CD4-positive, CD25-positive, alpha-beta regulatory T cell (primary cell): ENCODE data around the gene KRT38. TPM values are rescaled to one million over a fixed set of nuclear protein-coding genes. Genes with fewer than 3 reads are reported as not detected.
A peak's percentile ranks its signal among the peaks of the same experiment; 100 is the strongest.

Source experiments
- ATAC-seq, 2 donors: fragments of 150-1000 bp; cut with Tn5 transposase; one replicate each; pipeline ENCODE4 v1.10.0; 2021; ENCODE audit warnings: low read depth in 2 of 2, moderate number of reproducible peaks in 2 of 2, moderate library complexity in 1 of 2
- DNase-seq, 3 donors: peaks; one replicate each; pipeline versions ENCODE4 v3.0.0 to v3.0.0-alpha.2; 2012 to 2022; ENCODE audit warnings: mixed read lengths in 1 of 3
- H3K27ac ChIP-seq: one replicate; pipeline ENCODE4 v1.7.0; 2013; ENCODE audit warnings: mild to moderate bottlenecking, low read length; ENCODE audit not compliant: insufficient read depth, poor library complexity, severe bottlenecking
- H3K27me3 ChIP-seq: one replicate; pipeline ENCODE4 v1.7.0; 2013; ENCODE audit warnings: low read length; ENCODE audit not compliant: control insufficient read depth, insufficient read depth
- H3K36me3 ChIP-seq: one replicate; pipeline ENCODE4 v1.7.0; 2013; ENCODE audit warnings: mild to moderate bottlenecking, low read length, moderate library complexity; ENCODE audit not compliant: control insufficient read depth, insufficient read depth
- H3K4me1 ChIP-seq: 2 replicates; pipeline ENCODE4 v1.7.0; 2013; ENCODE audit warnings: mild to moderate bottlenecking, low read length; ENCODE audit not compliant: insufficient read depth, control insufficient read depth, poor library complexity, severe bottlenecking
- H3K4me3 ChIP-seq: one replicate; pipeline ENCODE4 v1.7.0; 2013; ENCODE audit warnings: low read depth, mild to moderate bottlenecking, low read length, moderate library complexity
- H3K9me3 ChIP-seq, 2 experiments: 1 replicate in 1 of 2; 2 replicates in 1 of 2; pipeline ENCODE4 v1.7.0; 2013; ENCODE audit warnings: low read length in 2 of 2, mild to moderate bottlenecking in 1 of 2, moderate library complexity in 1 of 2; ENCODE audit not compliant: control insufficient read depth in 2 of 2
- H3K27ac Mint-ChIP-seq, 3 donors: one replicate each; pipeline ENCODE4 v1.8.0; 2020 to 2022; ENCODE audit warnings: mild to moderate bottlenecking in 3 of 3, mixed read lengths in 3 of 3, moderate library complexity in 2 of 3
- H3K27me3 Mint-ChIP-seq: one replicate; pipeline ENCODE4 v1.8.0; 2022; ENCODE audit warnings: mild to moderate bottlenecking, mixed read lengths
- H3K36me3 Mint-ChIP-seq: one replicate; pipeline ENCODE4 v1.8.0; 2020; ENCODE audit warnings: mixed read lengths
- H3K4me1 Mint-ChIP-seq, 4 donors: one replicate each; pipeline ENCODE4 v1.8.0; 2020 to 2022; ENCODE audit warnings: mixed read lengths in 4 of 4, mild to moderate bottlenecking in 1 of 4
- H3K4me3 Mint-ChIP-seq, 4 donors: one replicate each; pipeline ENCODE4 v1.8.0; 2020 to 2022; ENCODE audit warnings: mild to moderate bottlenecking in 4 of 4, mixed read lengths in 4 of 4, moderate library complexity in 3 of 4
- H3K9me3 Mint-ChIP-seq, 7 donors: one replicate each; pipeline ENCODE4 v1.8.0; 2020 to 2022; ENCODE audit warnings: mixed read lengths in 7 of 7, mild to moderate bottlenecking in 3 of 7, moderate library complexity in 2 of 7
- polyA plus RNA-seq, 4 donors: library from polyadenylated mRNA; unstranded; fragments of 300-500 nt; fragmentation: Illumina TruSeq; gene quantifications; one replicate each; pipeline ENCODE4 v1.2.3, GENCODE V29; 2021
- total RNA-seq: library from RNA; stranded (reverse); gene quantifications from one replicate; pipeline ENCODE4 v1.2.3, GENCODE V29; 2022

KRT38 gene
- total and polyA plus RNA-seq, 5 donors from 2014 or later = not detected

- Histone ChIP-seq H3K9me3 (no peaks in the 10 kb centered on the region), H3K27ac (no peak overlapping the region), H3K27me3 (no peaks in the 10 kb centered on the region), H3K36me3 (no peaks in the 10 kb centered on the region), H3K4me3 (no peak overlapping the region), H3K4me1 (no peaks in the 10 kb centered on the region)
- H3K9me3 Mint-ChIP-seq = peaks cover 0 to 3% (median 0%) of the 10 kb centered on the region in 7 donors
- H3K27me3 Mint-ChIP-seq = peaks cover 5% of the 10 kb centered on the region
- peaks cover 0 to 7% (median 3%) of the 10 kb centered on the region in 4 donors for H3K4me1 Mint-ChIP-seq
- no peak overlapping the region for H3K27ac Mint-ChIP-seq
- DNase-seq = no peak
- no peak for ATAC-seq
- no peak overlapping the region for H3K4me3 Mint-ChIP-seq
- H3K36me3 Mint-ChIP-seq = no peaks in the 10 kb centered on the region
These were observed 27.3 kb downstream of the KRT38 start for GRCh38 chr17:41413353-41413957.

- H3K27me3 ChIP-seq = no peaks in the 10 kb centered on the region
- no peaks in the 10 kb centered on the region for H3K4me1 ChIP-seq
- no peaks in the 10 kb centered on the region for H3K36me3 ChIP-seq
- H3K4me3 Mint-ChIP-seq = no peak overlapping the region
- no peak overlapping the region for H3K4me3 ChIP-seq
- no peaks in the 10 kb centered on the region for H3K9me3 ChIP-seq
- no peak overlapping the region for H3K27ac Mint-ChIP-seq
- H3K27ac ChIP-seq = no peak overlapping the region
- peaks cover 9% of the 10 kb centered on the region for H3K27me3 Mint-ChIP-seq
- peaks cover 0 to 1% (median 0%) of the 10 kb centered on the region in 7 donors for H3K9me3 Mint-ChIP-seq
- H3K36me3 Mint-ChIP-seq = no peaks in the 10 kb centered on the region
- ATAC-seq (no peak), DNase-seq (no peak)
- H3K4me1 Mint-ChIP-seq = no peaks in the 10 kb centered on the region
These were observed 29.5 kb downstream of the KRT38 start for GRCh38 chr17:41411072-41411840.

GRCh38 chr17:41407226-41407625 lies 33.6 kb downstream of the KRT38 start:
- Mint-ChIP-seq H3K27ac (no peak overlapping the region), H3K4me1 (peaks cover 0 to 7% (median 2%) of the 10 kb centered on the region in 4 donors), H3K9me3 (peaks cover 0 to 1% (median 0%) of the 10 kb centered on the region in 7 donors), H3K36me3 (no peaks in the 10 kb centered on the region), H3K4me3 (no peak overlapping the region), H3K27me3 (peaks cover 6% of the 10 kb centered on the region)
- Histone ChIP-seq H3K4me1 (no peaks in the 10 kb centered on the region), H3K27ac (no peak overlapping the region), H3K36me3 (no peaks in the 10 kb centered on the region), H3K4me3 (no peak overlapping the region), H3K9me3 (no peaks in the 10 kb centered on the region), H3K27me3 (no peaks in the 10 kb centered on the region)
- no peak for DNase-seq
- ATAC-seq = no peak

- H3K4me3 Mint-ChIP-seq = no peak overlapping the region
- DNase-seq = no peak
These were observed 34.6 kb downstream of the KRT38 start for GRCh38 chr17:41406205-41406604.

DNA sequence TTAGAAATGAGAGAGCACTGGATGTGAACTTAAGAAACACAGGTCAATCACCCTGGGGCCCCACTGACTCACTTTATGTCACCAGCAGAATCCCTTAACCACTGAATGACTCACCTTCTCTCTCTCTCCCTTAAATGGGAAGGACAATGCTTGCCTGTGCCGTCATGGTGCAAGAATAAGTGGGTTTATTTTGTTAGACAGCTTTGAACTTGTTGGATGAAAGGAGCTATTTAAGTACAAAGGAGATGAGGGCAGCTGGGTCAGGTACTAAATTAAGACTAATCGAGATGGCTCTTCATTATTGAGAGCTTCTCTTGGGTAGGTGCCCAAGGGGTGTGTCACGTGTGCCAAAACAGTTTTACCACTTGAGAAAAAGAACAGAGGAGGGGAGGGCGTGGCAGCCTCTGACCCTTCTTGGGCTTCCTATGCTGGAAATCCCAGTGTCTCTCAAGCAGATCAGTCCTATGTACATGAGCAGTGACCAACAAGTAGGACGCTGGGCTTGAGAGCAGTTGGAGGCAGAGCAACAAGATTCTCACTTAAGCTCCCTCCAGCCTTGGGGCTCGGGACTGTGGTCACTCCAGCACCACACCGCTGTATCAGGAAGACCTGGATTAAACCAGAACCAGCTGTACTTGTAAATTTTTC lies 36.6 kb downstream of the KRT38 start:
- Mint-ChIP-seq H3K27ac (no peak overlapping the region), H3K4me3 (no peak overlapping the region), H3K36me3 (no peaks in the 10 kb centered on the region), H3K4me1 (peaks cover 0 to 8% (median 3%) of the 10 kb centered on the region in 4 donors), H3K27me3 (peaks cover 8% of the 10 kb centered on the region), H3K9me3 (no peaks in the 10 kb centered on the region)
- DNase-seq = peak in 1 of 3 donors; percentile 15
- Histone ChIP-seq H3K36me3 (no peaks in the 10 kb centered on the region), H3K27me3 (no peaks in the 10 kb centered on the region), H3K27ac (no peak overlapping the region), H3K4me3 (no peak overlapping the region), H3K9me3 (no peaks in the 10 kb centered on the region), H3K4me1 (no peaks in the 10 kb centered on the region)
- peak in 1 of 2 donors; percentile 31 for ATAC-seq

More at GRCh38 chr17:41406205-41406604, 34.6 kb downstream of the KRT38 start:
- Mint-ChIP-seq H3K36me3 (no peaks in the 10 kb centered on the region), H3K27me3 (peaks cover 8% of the 10 kb centered on the region), H3K9me3 (no peaks in the 10 kb centered on the region), H3K27ac (no peak overlapping the region), H3K4me1 (peaks cover 0 to 7% (median 2%) of the 10 kb centered on the region in 4 donors)
- no peak for ATAC-seq
- Histone ChIP-seq H3K27me3 (no peaks in the 10 kb centered on the region), H3K4me1 (no peaks in the 10 kb centered on the region), H3K9me3 (no peaks in the 10 kb centered on the region), H3K27ac (no peak overlapping the region), H3K36me3 (no peaks in the 10 kb centered on the region), H3K4me3 (no peak overlapping the region)

DNA sequence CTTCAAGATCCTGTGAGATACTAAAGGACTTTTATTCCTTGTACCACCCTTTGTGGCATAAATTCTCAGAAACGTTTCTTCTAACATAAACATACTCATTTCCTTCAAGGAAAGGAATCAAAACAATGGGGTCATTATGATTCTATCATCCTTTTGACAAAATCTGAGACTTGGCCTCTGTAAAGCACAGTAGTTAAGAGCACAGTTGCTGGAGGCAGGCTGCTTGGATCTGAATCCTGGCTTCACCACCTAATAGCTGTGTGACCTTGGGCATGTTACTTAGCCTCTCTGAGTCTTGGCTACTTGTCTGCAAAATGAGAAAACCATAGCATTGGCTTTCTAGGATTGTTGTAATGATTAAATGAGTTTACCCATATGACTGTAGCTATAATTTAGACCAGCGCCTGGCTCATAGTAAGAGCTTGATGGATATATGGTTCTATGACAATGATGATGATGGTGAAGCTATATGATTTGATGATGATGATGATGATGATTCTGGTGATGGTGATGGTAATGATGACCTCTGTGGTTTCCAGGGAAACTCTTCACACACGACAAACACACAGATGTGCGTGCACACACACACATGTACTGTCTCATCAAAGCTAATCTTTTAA lies 37.3 kb downstream of the KRT38 start:
- no peaks in the 10 kb centered on the region for H3K27me3 ChIP-seq
- H3K36me3 ChIP-seq = no peaks in the 10 kb centered on the region
- H3K4me3 ChIP-seq = no peak overlapping the region
- no peaks in the 10 kb centered on the region for H3K4me1 ChIP-seq
- Mint-ChIP-seq H3K4me1 (peaks cover 0 to 9% (median 3%) of the 10 kb centered on the region in 4 donors), H3K27ac (no peak overlapping the region), H3K36me3 (no peaks in the 10 kb centered on the region), H3K9me3 (no peaks in the 10 kb centered on the region), H3K4me3 (no peak overlapping the region), H3K27me3 (peaks cover 8% of the 10 kb centered on the region)
- H3K9me3 ChIP-seq = no peaks in the 10 kb centered on the region
- ATAC-seq = no peak
- H3K27ac ChIP-seq = no peak overlapping the region
- no peak for DNase-seq

DNA sequence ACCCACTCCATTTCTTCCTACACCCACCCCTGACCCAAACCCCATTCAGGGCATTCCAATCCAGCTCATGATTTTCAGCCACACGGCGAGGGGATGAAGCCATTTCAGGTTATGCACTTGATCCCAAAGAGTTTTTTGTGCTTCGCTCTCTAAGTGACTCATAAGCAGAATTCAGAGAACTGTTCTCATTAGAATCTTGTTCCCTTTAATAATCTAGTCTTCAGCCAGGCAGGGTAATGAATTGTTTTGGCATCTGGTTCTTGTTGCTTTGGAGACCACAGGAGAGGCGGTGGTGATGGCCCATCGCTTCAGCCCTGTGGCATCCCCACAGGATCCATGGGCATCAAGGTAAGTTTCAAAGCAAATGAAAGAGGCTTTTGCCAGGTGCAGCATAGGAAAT lies 38.6 kb downstream of the KRT38 start:
- no peak for DNase-seq
- Mint-ChIP-seq H3K9me3 (no peaks in the 10 kb centered on the region), H3K4me1 (peaks cover 0 to 9% (median 3%) of the 10 kb centered on the region in 4 donors), H3K36me3 (no peaks in the 10 kb centered on the region), H3K27me3 (peaks cover 10% of the 10 kb centered on the region), H3K27ac (peak overlapping the region in 1 of 3 donors; percentile 79), H3K4me3 (no peak overlapping the region)
- Histone ChIP-seq H3K27ac (no peak overlapping the region), H3K27me3 (no peaks in the 10 kb centered on the region), H3K4me1 (no peaks in the 10 kb centered on the region), H3K36me3 (no peaks in the 10 kb centered on the region), H3K9me3 (no peaks in the 10 kb centered on the region), H3K4me3 (no peak overlapping the region)
- ATAC-seq = no peak
